HG02852 (cell line): ENCODE data around the gene AIDA.
"Not testable (repeated sequence)": the region's sequence is repeated elsewhere in the genome, so short reads cannot be mapped to it uniquely, and the experiment has no call there.

ENCODE experiments used
- ATAC-seq: cut with Tn5 transposase; IDR thresholded peaks from one replicate; pipeline ENCODE4 v1.9.1; 2021; ENCODE audit warnings: mild to moderate bottlenecking, moderate library complexity; ENCODE audit not compliant: unreplicated experiment

AIDA gene

DNA sequence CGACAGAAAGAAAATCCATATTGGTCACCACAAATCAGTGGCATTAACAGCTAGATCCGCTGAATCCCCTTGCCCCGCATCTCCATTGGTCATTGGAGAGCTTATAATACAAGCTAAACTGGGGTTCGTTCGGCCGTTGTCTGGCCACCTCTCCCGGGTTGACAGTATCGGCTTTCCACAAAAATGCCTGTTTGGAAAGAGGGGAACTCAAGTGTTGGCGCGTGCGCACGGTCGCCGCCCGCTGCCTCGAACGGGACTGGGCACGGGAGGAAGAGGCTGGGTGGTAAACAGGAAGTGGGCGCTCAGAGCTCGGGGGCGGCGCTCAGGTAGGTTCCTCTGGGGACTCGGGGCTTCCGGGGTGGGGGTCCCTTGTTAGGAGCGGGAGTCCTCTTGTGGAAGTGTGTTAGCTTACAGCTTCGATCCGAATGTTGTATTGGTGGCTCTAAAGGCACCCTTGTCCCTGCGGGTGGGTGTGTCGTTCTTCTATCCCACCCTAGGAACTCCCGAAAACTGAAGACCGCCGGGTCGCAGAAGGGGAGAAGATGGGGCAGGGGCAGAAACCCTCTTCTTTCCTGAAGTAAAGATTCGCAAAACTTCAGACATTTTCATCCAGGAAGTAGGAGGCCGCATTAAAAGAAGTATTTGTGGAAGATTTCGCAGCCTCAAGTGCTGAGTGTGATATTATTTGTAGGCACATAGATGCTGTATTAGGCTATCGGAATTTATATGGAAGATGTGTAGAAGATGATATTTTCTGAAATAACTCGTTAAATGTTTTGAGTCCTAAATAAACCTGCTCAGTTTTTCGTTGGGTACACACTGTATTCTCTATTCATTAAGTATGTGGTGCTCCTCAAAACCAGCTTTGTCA is 1.0 kb upstream of the AIDA start:
- peak; percentile 57 for ATAC-seq

DNA sequence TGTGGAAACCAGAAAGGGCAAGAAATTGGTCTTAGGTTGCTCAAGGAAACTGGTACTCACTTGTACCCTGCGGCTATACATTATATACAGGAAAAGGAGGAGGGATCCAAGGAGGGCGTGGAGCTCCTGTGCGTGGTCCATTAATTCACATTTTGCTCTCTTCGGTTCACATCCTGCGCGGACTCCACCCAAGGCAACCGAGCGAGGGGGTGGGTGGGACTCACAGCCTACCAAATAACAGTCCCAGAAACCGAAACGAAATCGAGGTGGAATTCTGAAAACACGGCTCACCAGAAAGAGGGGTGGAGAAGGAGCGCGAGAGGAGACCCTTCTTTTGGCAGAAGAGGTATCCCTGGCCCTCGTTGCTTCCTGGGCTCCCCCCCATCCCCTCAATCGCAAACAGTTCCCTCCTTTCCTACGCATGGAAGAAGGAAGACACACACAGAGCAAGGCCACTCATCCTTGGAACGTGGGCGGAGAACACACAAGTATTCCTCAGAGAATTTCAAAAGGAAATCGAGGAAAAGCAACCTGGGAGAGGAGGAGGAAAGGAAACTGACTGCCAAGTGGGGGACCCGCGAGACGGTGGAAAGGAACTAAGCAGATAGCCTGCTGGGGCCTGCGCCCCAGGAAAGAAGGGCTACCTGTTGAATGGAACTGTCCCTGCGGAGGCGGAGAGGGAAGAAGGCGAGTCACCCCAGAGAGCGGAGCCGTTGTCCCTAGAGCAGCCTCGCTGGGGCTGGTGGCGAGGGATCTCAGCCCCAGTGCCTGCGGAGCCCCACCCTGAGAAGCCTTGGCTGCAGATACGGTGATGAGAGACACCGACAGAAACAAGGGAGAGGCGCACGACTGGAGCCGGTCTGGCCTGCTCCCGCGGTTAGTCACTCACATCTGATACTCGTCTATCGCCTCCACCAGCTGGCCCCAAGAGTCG is 705 bp downstream of the AIDA start:
- peak; percentile 34 for ATAC-seq

DNA sequence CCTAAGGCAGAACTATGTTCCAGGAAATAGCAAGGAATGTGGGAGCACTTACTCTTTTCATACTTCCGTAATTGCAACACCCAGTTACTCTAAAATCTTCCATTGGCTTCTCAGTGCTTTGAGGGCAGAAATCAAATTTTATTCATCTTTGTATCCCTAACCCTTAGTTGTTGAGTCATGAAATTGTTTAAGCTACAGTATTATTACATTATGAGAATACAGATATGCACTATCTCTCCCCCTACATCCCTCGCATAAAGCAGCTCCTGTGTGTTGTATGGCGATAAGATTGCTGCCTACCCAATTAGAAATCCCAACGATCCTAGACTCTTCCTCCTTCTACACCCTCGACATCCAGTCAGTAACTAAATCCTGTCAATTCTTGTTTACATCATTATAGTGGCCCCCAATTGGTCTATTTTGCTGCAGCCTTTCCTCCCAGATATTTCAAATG is 2.6 kb downstream of the AIDA start:
- no peak for ATAC-seq

DNA sequence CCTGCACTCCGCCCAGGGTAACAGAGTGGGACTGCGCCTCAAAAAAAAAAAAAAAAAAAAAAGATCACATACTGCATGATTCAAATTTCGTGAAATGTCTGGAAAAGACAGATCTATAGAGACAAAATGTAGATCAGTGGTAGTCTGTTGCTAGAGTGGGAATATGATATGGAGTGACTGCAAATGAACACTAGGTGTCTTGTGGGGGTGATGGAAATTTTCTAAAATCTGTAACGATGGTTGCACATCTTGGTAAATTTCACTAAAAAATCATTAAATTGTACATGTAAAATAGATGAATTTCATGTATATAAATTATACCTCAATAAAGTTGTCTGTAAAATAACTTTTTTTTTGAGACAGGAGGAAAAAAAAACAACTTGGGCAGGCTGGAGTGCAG is 5.5 kb downstream of the AIDA start:
- no peak for ATAC-seq

DNA sequence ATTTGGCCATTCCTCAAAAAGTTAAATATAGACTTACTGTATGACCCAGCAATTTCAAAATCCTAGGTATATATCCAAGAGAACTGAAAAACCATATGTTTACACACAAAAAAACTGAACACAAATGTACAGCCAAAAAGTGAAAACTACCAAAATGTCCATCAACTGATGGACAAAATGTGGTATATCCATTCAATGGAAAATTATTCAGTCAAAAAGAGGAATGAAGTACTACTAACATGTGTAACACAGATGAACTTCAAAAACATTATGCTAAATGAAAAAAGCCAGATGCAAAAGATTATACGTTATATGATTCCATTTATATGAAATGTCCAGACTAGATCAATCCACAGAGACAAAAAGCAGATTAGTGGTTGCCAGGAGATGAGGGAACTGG is 8.0 kb downstream of the AIDA start:
- ATAC-seq: no peak

DNA sequence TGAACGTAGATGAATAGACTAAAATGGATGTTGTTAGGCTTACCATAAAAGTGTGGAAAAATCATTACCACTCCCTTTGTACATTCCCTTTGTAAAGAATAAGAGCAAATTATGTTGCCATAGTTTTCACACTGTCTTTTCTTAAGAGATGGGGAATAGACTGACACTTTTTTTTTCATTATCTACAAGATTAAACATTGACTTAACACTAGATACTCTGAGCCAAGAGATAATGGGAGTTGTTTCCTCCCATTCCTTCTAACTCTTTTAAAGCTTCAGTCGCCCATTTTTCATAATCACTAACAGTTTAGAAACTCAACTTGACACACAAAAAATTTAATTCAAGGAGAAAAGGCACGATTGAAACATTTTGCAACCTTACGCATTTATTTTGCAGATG is 10.1 kb downstream of the AIDA start:
- no peak for ATAC-seq

DNA sequence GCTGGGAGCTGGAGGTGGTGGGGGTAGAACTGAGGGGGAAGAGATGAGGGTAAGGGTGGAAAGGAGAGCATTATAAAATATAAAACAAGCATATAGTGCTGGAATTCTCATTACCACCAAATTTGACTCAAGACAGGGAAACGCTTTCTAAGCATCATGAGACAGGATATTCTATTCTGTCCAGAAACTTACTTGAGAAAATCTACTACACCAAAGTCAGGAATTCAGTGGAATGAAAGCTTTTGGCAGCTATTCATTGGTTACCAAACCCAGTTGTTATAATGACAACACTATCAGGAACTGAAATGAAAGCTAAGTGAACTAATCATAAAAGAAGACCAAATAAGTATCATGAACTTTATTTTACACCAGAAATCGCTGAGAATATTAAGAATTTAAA is 14.5 kb downstream of the AIDA start:
- ATAC-seq: no peak

DNA sequence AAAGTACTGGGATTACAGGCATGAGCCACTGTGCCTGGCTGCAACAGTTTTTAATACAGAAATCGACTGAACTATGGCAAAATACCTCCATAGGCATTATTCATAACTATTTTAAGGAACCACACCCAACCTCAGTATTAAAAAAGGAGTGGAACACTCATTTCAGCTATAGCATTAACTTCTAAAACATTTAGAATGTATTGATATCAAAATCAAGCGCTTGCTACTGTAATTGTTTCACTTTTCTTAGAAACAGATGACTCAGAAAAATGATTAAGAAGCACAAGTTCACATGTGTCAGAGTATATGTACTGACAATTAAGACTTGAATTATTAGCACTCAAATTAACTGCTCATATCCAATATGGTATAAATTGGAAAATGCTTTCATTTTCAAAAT is 15.1 kb downstream of the AIDA start:
- no peak for ATAC-seq

DNA sequence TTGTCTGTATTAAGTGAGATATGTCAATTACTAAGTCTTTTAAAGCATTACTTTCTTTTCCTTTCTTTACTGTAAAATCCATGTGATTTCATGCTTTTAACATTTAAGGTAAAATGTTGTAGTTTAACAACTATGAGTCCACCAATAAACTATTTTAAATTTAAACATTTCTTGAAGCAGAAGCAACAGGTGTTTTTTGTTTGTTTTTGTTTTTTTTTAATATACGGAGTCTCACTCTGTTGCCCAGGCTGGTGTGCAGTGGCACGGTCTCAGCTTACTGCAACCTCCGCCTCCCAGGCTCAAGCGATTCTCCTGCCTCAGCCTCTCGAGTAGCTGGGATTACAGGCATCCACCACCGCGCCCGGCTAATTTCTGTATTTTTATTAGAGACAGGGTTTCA is 15.6 kb downstream of the AIDA start:
- ATAC-seq: no peak

DNA sequence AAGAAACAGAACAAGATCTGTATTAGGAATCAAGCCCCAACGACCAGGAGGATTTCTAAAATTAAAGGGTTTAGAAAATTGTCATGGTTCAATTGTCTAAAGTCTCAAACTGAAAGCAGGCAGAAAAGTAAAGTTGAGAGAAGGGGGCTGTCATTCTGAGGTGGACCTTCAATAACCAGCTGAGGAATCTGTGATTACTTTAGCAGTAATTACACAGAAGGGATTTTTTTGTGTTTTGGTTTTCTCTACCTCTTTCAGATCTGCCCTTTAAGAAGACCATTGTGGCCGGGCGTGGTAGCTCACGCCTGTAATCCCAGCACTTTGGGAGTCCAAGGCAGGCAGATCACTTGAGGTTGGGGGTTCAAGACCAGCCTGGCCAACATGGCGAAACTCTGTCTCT is 17.4 kb downstream of the AIDA start:
- no peak for ATAC-seq

DNA sequence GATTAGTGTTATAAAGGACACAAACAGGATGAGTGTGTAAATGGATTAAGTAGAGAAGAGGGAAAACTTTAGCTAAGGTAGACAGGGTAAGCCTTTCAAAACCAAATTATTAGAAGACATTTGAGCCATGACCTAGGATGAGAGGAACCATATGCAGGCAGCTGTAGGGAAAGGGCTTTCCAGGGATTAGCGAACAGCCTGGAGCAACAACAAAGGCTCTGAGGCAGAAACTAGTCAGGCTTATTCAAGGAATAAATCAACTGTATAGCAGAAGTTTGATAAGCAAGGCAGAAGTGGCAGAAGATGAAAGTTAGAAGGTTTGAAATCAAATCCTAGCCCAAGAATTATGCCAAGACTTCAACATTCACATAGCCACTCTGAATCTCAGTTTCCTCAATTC is 21.3 kb downstream of the AIDA start:
- no peak for ATAC-seq

DNA sequence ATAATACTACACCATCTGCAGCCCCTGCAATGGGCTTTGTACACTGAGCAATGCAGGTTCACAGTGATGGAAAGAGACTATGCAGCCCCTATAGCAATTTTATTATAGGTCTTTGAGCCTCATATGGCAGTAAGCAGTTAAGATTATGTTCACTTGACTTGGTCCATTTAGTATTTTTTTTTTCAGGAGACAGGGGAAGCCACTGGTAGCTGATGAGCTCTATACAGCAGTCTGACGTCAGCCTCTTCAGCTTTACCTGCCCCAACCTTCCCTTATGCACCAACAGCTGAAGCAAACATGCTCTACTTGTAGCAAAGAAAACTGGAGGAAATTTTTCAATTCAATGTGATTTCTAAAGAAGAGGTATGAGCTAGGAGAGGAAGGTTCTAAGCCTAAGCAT is 32.2 kb downstream of the AIDA start:
- ATAC-seq: no peak

DNA sequence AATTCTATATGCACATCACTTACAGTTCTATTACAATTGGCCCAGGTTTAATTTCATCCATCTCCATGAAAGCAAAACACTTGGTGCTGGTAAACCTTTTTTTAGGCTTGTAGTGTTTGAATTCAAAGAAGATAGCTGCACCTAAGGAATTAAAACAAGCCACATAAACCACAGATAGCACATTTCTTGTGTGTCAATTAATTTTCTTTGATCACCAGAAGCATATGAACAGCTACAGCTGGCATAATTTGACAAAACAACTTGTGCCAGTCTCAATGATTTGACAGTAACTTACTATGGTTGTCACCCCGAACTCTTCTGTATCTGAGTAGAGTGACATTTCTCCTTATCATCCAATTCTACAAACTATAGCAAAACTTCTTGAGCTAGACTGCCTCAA is 42.2 kb downstream of the AIDA start:
- no peak for ATAC-seq

DNA sequence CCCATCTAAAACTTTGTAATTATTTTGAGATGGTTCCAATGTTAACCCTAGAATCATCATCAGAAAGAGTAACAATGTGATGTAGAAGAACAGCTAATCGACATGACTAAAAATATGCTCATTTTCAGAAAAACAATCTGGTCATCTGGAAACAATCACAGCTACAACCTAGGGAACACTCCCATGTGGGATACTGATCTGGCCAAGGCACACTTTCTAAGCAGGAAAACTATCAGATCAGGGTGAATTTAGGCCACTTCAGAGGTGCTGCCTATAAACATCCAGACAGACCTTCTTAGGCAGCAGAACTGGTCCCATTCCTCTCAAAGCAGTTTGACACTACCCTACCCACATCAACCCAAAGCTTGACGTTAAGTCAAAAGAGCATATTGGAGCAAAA is 43.2 kb downstream of the AIDA start:
- ATAC-seq: not testable (repeated sequence)

DNA sequence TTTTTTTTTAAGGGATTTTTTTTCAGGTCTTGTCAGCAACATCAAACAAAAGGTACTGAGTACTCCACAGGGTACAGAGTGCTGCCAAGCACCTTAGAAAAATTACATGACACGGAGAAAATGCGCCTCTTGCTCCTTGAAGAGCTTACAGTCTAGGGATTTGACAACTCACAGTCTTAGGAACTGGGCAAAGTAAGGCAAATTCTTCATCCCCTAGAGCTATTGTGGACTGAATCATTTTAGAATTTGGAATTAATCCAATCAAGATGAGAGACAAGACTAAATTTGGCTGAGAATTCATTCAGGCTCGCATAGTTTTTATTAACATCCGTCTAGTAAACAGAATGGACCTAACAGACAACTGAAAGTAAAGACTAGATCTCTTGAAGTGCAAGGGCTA is 44.1 kb downstream of the AIDA start:
- ATAC-seq: not testable (repeated sequence)

DNA sequence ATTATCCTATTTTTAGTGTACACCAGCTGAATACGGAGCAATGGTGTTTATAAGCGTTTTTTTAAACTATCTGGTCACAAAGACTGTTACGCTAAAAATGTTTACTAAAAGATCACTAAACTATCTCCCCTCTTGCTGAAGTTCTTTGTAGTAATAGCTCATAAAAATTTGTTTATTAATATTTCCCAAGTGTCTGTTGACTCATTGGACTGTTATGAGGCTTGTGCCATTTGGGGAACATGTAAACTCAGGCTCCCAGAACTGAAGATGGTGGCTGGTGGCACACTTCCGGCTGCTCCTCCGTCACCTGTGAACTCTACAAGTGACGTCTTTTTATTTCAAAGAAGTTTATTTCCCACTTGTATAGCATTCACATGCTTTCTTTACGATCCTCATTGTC is 46.3 kb downstream of the AIDA start:
- ATAC-seq: no peak

DNA sequence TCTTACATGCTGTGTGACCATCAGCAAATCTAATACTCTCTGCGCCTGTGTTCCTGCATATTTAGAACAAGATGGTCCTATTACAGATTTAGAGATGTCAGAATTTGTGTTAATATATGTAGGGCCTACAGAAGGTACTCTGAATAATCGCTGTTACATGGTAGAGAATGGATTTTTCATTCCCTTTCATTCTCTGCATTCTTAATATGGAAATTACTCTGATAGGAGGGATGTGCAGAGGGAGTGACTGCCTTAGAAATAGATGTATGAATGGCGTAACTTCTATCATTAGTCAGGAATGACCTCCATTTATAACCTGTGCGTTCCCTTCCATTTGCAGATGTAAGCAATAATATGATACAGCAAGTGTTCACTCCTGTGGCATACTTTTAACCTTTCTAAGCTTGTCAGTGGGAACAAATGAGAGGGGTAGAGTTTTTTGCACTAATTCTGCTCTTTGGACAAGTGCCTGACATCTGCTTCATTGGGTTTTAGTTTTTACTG is 48.8 kb downstream of the AIDA start:
- ATAC-seq: no peak

DNA sequence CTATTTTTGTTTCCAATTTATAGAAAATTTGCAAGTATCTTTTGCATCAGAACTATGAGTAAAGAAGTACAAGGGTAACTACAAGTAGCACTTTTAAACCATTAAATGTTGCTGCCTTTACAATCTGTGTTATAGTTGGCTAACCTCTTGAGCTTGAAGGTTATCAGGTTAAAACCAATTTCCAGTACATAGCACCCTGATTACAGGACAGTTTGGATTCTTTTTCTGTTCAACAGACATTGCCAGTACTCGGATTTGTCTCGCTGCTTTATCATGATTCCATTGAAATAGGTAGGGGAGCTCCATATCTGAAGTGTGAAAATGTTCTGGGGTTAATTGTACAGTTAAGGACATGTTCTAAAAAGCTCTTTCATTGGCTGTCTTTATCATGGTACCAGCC is 54.4 kb downstream of the AIDA start:
- no peak for ATAC-seq

DNA sequence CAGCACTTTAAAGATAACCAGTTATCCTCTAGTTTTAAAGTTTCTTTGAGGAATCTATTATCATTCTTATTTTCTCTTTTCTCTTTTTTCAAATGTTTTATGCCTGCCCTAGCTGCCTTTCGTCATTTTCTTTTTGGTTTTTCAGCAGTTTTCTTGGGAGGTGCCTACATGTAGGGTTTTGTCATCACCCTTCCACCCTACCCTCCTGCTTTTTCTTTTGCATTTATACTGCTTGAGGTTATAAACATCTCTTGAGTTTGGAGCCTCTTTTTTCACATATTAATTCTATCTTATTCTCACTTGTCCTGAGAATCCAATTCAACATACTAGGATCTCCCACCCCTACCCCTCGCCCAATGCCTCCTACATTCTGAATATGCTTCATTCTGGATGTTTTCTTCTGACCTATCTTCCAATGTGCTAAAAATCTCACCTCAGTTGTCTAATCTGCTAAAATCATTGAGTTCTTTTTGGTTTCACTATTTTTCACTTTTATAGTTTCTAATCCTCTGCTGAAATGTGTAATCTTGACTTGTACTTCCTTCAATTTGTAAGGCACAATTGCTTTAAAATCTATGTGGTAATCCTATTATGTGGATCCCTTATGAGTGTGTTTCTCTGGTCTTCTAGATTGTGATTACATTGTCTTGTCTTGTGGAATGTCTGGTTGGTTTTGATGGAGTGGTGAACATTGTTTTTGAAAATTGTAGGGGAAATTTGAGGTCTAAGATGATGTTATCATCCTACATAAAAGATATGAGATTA is 55.7 kb downstream of the AIDA start:
- ATAC-seq: no peak

DNA sequence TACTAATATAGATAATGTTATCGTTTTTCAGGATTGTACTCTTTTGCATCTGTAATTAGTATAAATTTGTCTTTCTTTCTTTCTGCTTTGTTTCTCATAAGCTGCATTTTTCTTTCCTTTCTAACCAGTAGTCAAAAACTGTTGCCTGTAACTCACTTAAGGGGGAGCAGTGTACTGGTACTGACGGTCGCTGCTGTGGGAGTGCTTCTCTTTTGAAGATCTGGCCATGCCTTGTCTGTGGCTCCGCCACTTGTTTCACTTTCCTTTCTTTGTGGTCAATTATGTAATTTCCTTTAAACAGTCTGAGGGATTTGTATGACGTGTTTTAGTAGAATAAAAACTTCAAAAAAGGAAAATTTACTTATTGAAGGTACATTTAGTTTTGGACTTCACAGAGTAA is 57.4 kb downstream of the AIDA start:
- peak; percentile 83 for ATAC-seq
